K562 (cell line): ENCODE results near the gene STMP1. TPM values are rescaled to one million over a fixed set of nuclear protein-coding genes. Genes with fewer than 3 reads are reported as not detected.

Source experiments
- ATAC-seq: fragments of 200-7000 bp; cut with Tn5 transposase; 3 replicates; pipeline ENCODE4 v1.9.1; 2020; ENCODE audit warnings: moderate library complexity
- BruUV-seq: library from RNA; stranded (reverse); fragments of 400-500 nt; replicated peaks from 2 replicates; lab custom pipeline; 2021; lab: Mats Ljungman, UMichigan
- CTCF ChIA-PET: fragments of 300-600 bp; formaldehyde crosslinking; extraction: SDS; loops from one replicate; lab custom pipeline; 2021; ENCODE audit warnings: low intra/inter-chr PET ratio; lab: Yijun Ruan, JAX
- POLR2A ChIA-PET: fragments of 300-600, 350-650 bp; sonication (Branson Sonifier 250); formaldehyde crosslinking; extraction: SDS; loops from one replicate; lab custom pipeline; 2021; ENCODE audit warnings: antibody characterized with exemption, inconsistent platforms; lab: Yijun Ruan, JAX
- DNase-seq, 4 experiments: peaks; one replicate each; pipeline versions ENCODE4 v3.0.0 to v3.0.0-alpha.2; 2011 to 2018; ENCODE audit warnings: low spot score in 3 of 4, mixed read lengths in 3 of 4; ENCODE audit errors: extremely low read depth in 1 of 4
- FAIRE-seq: peaks from 2 replicates; lab custom pipeline; 2011; peaks lifted over from hg19 to GRCh38; lab: Jason Lieb, UNC
- H2AFZ ChIP-seq: 2 replicates; pipeline ENCODE4 v1.6.0; 2011; ENCODE audit warnings: low read depth, low read length, control low read depth, inconsistent platforms
- H3K27ac ChIP-seq: fragments of 200-600 bp; 3 replicates; pipeline ENCODE4 v1.8.0; 2011; ENCODE audit warnings: low read depth, mild to moderate bottlenecking, control low read depth, inconsistent platforms, low read length, moderate library complexity, mixed read lengths; ENCODE audit errors: extremely low read depth
- H3K27me3 ChIP-seq, 2 experiments: fragments of 300-600 bp in 1 of 2; 2 replicates in 1 of 2; 3 replicates in 1 of 2; pipeline versions ENCODE4 v1.6.0 to v1.8.0; 2011; ENCODE audit warnings: inconsistent platforms in 2 of 2, low read length in 2 of 2, mild to moderate bottlenecking in 1 of 2, mixed read lengths in 1 of 2, moderate library complexity in 1 of 2; ENCODE audit not compliant: control insufficient read depth in 2 of 2, insufficient read depth in 2 of 2
- H3K36me3 ChIP-seq: fragments of 300-600 bp; 3 replicates; pipeline ENCODE4 v1.8.0; 2011; ENCODE audit warnings: mild to moderate bottlenecking, low read length, inconsistent platforms; ENCODE audit not compliant: control insufficient read depth, insufficient read depth
- H3K4me1 ChIP-seq, 2 experiments: fragments of 200-600 bp in 1 of 2; replicated peaks in 1 of 2; 2 replicates in 1 of 2; 3 replicates in 1 of 2; pipeline versions ENCODE4 v1.5.1 to v1.8.0; 2011; ENCODE audit warnings: inconsistent platforms in 2 of 2, low read length in 2 of 2, mild to moderate bottlenecking in 1 of 2, mixed read lengths in 1 of 2, moderate library complexity in 1 of 2; ENCODE audit not compliant: control insufficient read depth in 2 of 2, insufficient read depth in 2 of 2
- H3K4me2 ChIP-seq: 2 replicates; pipeline ENCODE4 v1.6.1; 2011; ENCODE audit warnings: low read length, control low read depth, inconsistent platforms, mixed read lengths; ENCODE audit not compliant: insufficient read depth
- H3K4me3 ChIP-seq: fragments of 200-600 bp; sonication (generic), shearing (Covaris generic); 2 replicates; pipeline ENCODE4 v1.5.1; 2016; ENCODE audit warnings: control low read depth, inconsistent platforms
- H3K79me2 ChIP-seq: fragments of 200-600 bp; 3 replicates; pipeline ENCODE4 v1.8.0; 2011; ENCODE audit warnings: low read length, inconsistent platforms; ENCODE audit not compliant: control insufficient read depth, insufficient read depth
- H3K9ac ChIP-seq, 2 experiments: 2 replicates each; pipeline versions ENCODE4 v1.6.0 to v1.6.1; 2011; ENCODE audit warnings: low read depth in 2 of 2, low read length in 2 of 2, control low read depth in 1 of 2, inconsistent platforms in 1 of 2, mild to moderate bottlenecking in 1 of 2, mixed read lengths in 1 of 2; ENCODE audit not compliant: insufficient read depth in 1 of 2
- H3K9me1 ChIP-seq: one replicate; pipeline ENCODE4 v1.6.0; 2011; ENCODE audit warnings: inconsistent platforms, mild to moderate bottlenecking, low read length, moderate library complexity; ENCODE audit not compliant: control insufficient read depth, insufficient read depth
- H3K9me3 ChIP-seq: replicated peaks from 2 replicates; pipeline ENCODE4 v1.5.1; 2011; ENCODE audit warnings: low read depth, low read length, inconsistent platforms; ENCODE audit not compliant: control insufficient read depth, insufficient read depth
- H4K20me1 ChIP-seq: replicated peaks from 2 replicates; pipeline ENCODE4 v1.6.1; 2011; ENCODE audit warnings: low read length, inconsistent platforms, mixed read lengths; ENCODE audit not compliant: control insufficient read depth, insufficient read depth
- BRCA1 ChIP-seq, 2 experiments: fragments of 450-650 bp in 1 of 2; sonication (generic) in 1 of 2; formaldehyde crosslinking in 1 of 2; IDR thresholded peaks; 2 replicates each; pipeline versions ENCODE4 v1.5.0 to v1.6.1; 2017 to 2020; ENCODE audit warnings: mild to moderate bottlenecking in 1 of 2, missing genetic modification reagents in 1 of 2
- ILF3 ChIP-seq: fragments of 450-650 bp; IDR thresholded peaks from 2 replicates; pipeline ENCODE4 v1.6.1; 2018; ENCODE audit warnings: antibody characterized with exemption, mild to moderate bottlenecking, moderate library complexity, borderline replicate concordance
- PHB ChIP-seq: fragments of 250-450 bp; sonication (Bioruptor Pico); IDR thresholded peaks from 2 replicates; pipeline ENCODE4 v1.5.0; 2021
- TGIF2 ChIP-seq: sonication (generic); formaldehyde crosslinking; IDR thresholded peaks from 2 replicates; pipeline ENCODE4 v1.8.1; 2022; ENCODE audit warnings: mild to moderate bottlenecking, missing genetic modification reagents, moderate library complexity
- ZNF561 ChIP-seq: fragments of 450-650 bp; formaldehyde crosslinking; conservative IDR thresholded peaks from 2 replicates; pipeline ENCODE4 v1.4.0; 2020; ENCODE audit warnings: mild to moderate bottlenecking, moderate library complexity
- WGBS: fragments of 100-300 bp; shearing (Covaris generic); methylation state at CpG from one replicate; pipeline ENCODE4 v1.1.6; 2016; ENCODE audit warnings: low coverage, mixed read lengths; ENCODE audit not compliant: insufficient coverage; ENCODE audit errors: missing lambda C conversion rate; 5-methylcytosine and 5-hydroxymethylcytosine counted together
- in situ Hi-C: fragments of 300-500 bp; cut with MboI; formaldehyde crosslinking; loops from 4 replicates; pipeline ENCODE4 v1.15.0; 2018; ENCODE audit warnings: inconsistent platforms, mixed read lengths
- intact Hi-C: fragments of 100-400 bp; cut with micrococcal nuclease; formaldehyde crosslinking; loops from 2 replicates; pipeline ENCODE4 v1.14.2; 2022
- polyA plus RNA-seq, 8 experiments: library from polyadenylated mRNA; depleted of rRNA in 4 of 8; stranded (reverse) in 5 of 8; unstranded in 3 of 8; fragments of >200 nt; fragmentation: Nextera tagmentation in 2 of 8; fragmentation: Illumina TruSeq in 1 of 8; extraction: Ambion mirVana in 2 of 8; extraction: Trizol in 1 of 8; gene quantifications; 2 replicates each; pipeline versions ENCODE4 v1.2.1 to v1.2.3, GENCODE V29; 2011 to 2014; ENCODE audit warnings: inconsistent platforms in 1 of 8, missing spikeins in 1 of 8
- total RNA-seq, 7 experiments: library from RNA; depleted of rRNA in 6 of 7; stranded (reverse); fragments of >200 nt in 6 of 7; fragmentation: Illumina TruSeq in 2 of 7; extraction: Trizol in 2 of 7; gene quantifications; 2 replicates each; pipeline versions ENCODE4 v1.2.1 to v1.2.3, GENCODE V29; 2011 to 2021; ENCODE audit warnings: low replicate concordance in 1 of 7

The STMP1 gene
- total and polyA plus RNA-seq, 9 of the 15 experiments (the other 6 are each of a cell fraction or from before 2014, with no cell fraction given): 10.6 to 249 (median 56.8) TPM

GRCh38 chr7:135670179-135670578 lies 7.9 kb downstream of the STMP1 start:
- Histone ChIP-seq H3K9ac (no peak overlapping the region), H3K27me3 (no peaks in the 10 kb centered on the region), H3K4me2 (no peak overlapping the region), H3K36me3 (peaks cover 35% of the 10 kb centered on the region), H3K9me3 (no peaks in the 10 kb centered on the region), H3K27ac (no peak overlapping the region), H3K4me3 (no peak overlapping the region), H3K4me1 (peaks cover 0 to 3% of the 10 kb centered on the region in 2 experiments; a peak in 1 of 5 replicates), H2AFZ (no peak overlapping the region), H4K20me1 (0 out of 2 replicates have a peak, but pooled peaks cover 8% of the 10 kb centered on the region), H3K79me2 (peaks cover 80% of the 10 kb centered on the region), H3K9me1 (no peaks in the 10 kb centered on the region)
- intact Hi-C loops (loop anchor here (5.0 kb wide), 1 partner anchor 112 kb away; no protein-coding TSS in a partner anchor), in situ Hi-C loops (no loop called here)
- ChIA-PET CTCF (no interaction called here), POLR2A (interaction anchor here (0.6 to 8.1 kb wide), 6 partner anchors 7 to 330 kb away, joined by 3 to 71 read pairs (median 4); partner anchors contain the start of gene STMP1)
- BruUV-seq: no TSS peak
- ATAC-seq (peak; percentile 15), DNase-seq (no peak), FAIRE-seq (no peak)
- 39% methylated on average over 1 of the region's 1 CpG for WGBS
- no peak for TF ChIP-seq BRCA1 (IDR thresholded peaks at IDR 0.05)
- no peak for TF ChIP-seq BRCA1 (CRISPR knock-in tag; IDR thresholded peaks at IDR 0.05)
- no peak for TF ChIP-seq ZNF561
- TF ChIP-seq ILF3: no peak
- TF ChIP-seq PHB: no peak
- TF ChIP-seq TGIF2: no peak
- TF ChIP-seq, all 486 proteins: peak for 0
